SHP77 treated with DMSO at 0.1 percent for 48 hours (cell line): ENCODE measurements around the gene SCN2A.
"Not testable (repeated sequence)": the region's sequence is repeated elsewhere in the genome, so short reads cannot be mapped to it uniquely, and the experiment has no call there.

Source experiments
- DNase-seq: peaks from one replicate; lab custom pipeline; 2025; lab: John Stamatoyannopoulos, UW

Gene SCN2A

DNA sequence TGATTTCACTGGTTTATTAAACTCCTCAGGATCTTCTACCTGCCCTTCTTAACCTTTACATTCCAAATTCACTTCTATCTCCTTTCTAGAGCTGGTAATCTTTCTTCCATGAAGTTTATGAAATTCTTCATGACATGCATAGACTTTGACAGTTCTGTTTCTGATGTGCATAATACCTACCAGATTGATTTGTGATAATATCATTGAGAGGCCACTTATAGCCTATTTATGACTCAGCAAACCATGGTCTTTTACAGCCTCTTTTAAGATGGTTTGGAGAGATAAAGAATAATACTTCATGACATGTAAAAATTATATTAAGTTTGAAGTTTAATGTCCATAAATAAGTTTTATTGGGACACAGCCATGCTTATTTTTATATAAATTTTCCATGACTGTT lies 14.0 kb downstream of the SCN2A start:
- DNase-seq: no peak

DNA sequence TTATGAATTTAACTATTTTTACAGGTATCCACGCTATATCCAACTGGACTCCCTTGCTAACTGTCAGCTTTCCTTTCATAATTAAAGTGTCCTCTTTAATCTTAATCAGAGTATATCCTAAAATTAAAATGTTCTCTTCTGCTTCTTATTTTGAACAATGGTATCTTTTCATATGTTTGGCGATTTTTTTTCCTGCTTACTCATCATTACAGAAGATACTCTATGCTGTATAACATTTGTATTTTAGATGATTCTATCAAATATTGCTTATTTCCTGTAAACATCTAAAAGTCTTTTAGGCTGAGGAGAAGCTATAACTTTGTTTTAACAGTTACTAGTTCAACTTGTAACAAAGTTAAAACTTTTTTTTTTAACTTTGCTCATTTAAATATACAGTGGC lies 17.4 kb downstream of the SCN2A start:
- no peak for DNase-seq

DNA sequence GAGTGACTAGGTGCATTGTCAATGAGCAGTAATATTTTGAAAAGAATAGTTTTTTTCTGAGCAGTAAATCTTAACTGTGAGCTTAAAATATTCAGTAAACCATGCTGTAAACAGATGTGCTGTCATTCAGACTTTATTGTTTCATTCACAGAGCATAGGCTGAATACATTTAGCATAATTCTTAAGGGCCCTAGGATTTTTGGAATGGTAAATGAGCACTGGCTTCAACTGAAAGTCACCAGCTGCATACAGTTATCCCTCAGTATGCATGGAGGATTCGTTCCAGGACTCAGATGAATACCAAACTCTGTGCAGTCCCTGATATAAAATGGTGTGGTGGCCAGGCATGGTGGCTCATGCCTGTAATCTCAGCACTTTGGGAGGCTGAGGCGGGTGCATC lies 21.1 kb downstream of the SCN2A start:
- not testable (repeated sequence) for DNase-seq

DNA sequence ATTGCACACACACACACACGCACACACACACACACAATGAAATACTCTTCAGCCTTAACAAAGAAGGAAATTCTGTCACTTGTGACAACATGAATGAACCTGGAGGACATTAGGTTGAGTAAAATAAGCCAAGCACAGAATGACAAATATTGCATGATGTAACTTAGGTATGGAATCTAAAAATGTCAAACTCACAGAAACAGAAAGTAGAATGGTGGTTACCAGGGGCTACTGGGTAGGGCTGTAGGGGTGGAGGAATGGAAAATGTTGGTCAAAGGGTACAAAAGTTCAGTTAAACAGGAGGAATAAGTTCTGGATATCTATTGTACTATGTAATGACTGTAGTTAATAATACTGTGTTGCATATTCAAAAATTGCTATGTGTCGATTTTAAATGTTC lies 29.5 kb downstream of the SCN2A start:
- DNase-seq: no peak

DNA sequence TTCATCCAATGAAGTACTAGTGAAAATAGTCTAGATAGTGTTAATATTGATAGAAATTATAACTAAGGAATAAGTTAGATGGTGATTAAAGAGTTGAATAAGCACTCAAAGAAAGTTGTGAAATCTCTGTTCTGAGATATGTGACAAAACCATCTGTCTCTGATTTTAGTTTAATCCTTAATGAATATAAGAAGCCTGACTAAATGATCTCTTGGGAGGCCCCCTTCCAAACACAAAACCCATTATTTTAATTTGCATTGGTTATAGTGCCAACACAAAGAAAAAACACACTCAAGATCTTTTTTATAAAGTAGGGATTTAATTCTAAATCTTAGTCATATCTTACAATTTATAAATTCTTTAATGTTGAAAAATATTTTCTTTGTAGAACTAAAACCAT lies 34.0 kb downstream of the SCN2A start:
- DNase-seq: no peak

DNA sequence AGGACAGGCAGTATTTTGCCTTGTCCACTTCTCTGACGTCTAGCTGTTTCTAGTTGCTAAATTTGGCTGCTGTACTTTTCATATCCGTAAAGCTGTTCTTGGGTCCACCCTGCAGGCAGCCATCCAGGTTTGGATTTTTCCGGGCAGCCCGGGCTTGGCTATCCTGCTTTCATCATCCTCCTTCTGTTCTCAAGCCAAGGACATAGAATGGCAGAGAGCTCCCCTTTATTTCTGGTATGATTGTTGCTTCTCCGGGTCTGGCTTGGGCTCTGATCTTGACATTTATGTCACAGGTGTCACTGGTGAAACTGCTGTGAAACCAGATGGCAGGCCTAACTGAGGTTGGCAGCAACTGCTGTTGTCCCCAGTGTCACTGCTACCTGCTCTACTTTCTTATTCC lies 35.5 kb downstream of the SCN2A start:
- DNase-seq: no peak

DNA sequence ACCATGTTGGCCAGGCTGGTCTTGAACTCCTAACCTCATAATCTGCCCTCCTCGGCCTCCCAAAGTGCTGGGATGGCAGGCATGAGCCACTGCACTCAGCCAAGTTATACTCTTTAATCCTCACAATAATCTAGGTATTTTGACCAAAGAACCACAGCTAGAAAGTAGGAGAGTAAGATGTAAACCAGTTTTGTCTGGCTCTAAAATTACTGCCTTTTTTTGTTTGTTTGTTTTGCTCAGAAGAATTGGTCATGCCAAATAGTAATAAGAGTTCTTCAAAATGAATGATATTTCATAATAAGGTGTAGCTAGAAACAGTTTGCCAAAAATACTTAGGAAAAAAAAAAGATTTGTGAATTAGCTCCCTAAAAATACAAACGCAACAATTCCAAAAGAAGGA lies 36.7 kb downstream of the SCN2A start:
- DNase-seq: no peak

DNA sequence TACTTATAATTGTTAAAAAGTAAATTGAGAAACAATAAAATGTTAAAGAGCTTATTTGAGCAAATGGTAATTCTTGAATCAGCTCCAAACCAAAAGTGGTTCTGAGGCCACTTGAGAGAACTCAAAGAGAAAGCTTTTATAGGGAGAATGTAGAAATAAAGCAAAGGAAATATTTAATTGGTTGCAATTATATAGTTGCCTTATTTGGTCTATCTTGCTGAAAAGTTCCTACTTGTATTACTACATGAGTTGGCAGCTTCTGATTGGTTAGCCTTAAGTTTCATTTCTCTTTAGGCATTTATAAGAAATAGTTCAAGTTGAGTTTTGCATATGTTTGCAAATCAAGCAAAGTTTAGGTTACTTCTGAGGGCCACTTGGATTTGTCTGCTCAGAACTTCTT lies 38.1 kb downstream of the SCN2A start:
- DNase-seq: no peak

DNA sequence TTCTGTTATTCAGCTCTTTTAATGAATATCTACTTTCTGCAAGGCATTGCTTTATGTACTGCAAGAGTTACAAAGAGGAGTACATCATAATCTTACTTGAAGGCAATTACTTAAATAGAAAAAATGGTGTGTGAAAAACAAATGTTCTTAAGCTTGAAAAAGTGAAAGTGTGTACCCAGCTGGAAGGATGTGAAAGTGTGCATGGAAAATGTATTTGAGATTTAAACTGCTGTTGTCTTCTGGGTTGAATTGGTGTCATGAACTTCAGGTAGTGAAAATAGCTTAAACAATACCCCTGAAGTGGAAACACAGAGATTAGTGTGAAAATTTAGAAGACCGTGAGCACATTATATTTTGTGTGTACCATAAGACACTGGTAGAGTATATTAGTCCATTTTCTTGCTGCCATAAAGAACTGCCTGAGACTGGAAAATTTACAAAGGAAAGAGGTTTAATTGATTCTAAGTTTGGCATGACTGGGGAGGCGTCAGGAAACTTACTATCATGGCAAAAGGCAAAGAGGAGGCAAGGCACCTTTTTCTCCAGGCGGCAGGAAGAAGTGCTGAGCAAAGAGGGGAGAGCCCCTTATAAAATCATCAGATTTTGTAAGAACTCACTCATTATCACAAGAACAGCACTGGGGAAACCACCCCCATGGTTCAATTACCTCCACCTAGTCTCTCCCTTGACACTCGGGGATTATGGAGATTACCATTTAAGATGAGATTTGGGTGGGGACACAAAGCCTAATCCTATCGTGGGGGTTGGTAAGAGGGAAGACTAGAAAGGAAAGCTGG lies 38.8 kb downstream of the SCN2A start:
- no peak for DNase-seq

DNA sequence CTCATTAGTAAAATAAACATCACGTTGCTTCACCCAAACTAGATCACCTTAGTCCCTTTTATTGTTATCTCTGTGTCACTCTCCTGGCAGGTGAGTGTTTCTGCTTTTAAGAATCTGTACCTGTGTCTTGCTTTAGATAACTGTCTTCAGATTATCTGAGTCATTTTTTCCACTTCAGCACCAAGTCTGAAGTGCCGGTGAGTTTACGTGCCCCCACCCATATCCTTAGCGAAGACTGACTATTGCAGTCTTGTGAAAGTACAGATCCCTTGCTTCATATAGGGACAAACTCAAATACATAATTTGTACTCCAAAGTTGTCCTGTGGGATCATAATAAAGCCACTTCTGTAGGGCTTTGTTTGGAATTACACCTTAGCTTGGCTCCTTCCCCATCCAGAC lies 41.1 kb downstream of the SCN2A start:
- no peak for DNase-seq

DNA sequence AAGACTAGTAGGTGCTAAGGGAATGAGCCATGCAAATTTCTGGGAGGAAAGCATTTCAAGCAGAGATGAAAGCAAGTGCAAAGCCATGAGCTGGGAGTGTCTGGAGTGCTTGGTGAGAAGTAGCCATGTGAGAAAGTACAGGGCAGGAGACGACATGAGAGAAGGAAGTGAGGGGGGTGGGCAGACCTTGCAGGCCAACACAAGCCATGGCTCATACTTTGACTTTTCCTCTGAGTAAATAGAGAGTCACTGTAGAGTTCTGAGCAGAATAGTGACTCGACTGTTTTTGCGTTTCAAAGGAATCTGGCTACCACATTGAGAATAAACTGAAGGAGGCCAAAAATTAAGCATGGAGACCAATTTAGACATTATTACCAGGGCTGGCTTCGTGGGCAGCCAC lies 42.2 kb downstream of the SCN2A start:
- DNase-seq: no peak

DNA sequence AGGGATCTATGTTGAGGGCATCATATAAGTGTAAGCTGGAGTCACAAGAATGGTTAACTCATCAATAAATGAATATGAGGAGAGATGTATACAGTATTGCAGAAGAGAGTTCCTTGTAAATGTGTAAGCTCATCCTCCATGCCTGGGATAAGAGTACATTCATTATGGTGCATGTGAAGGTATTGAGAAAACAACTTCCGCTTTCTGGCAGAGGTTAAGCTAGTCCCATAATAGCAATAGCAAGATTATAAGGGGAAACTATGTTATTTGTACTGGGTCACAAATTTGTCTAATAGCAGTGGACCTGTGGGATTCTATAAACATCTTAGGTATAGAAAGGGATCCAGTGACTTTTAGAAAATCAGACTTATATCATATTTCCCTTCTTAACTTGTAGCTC lies 44.1 kb downstream of the SCN2A start:
- DNase-seq: no peak

DNA sequence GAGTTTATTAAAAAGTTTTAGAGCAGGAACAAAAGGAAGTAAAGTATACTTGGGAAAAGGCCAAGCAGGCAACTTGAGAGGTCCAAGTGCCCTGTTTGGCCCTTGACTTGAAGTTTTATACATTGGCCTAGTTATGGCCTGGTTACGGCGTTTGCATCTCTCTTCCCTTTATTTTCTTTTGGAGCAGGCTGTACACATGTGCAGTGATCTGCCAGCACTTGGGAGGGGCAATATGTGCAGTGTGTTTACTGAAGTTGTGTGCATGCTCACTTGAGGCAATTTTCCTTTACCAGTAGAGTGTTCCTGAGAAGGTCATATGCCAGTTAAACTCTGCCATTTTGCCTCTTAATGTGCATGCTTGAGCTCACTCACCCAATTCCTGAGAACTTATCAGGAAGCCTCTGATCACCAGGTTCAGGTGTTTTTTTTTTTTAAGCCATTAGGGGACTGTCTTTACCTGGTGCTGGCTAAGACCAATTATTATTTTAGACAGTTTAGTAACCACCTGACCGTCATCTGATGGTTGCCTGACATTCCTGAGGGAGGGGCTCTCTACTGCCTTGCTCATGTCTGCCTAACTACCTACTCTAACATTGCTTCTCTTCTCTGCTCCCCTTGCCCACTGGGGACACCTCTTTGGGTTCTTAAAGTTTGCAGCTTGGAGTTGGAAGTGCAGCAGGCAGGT lies 48.0 kb downstream of the SCN2A start:
- no peak for DNase-seq

DNA sequence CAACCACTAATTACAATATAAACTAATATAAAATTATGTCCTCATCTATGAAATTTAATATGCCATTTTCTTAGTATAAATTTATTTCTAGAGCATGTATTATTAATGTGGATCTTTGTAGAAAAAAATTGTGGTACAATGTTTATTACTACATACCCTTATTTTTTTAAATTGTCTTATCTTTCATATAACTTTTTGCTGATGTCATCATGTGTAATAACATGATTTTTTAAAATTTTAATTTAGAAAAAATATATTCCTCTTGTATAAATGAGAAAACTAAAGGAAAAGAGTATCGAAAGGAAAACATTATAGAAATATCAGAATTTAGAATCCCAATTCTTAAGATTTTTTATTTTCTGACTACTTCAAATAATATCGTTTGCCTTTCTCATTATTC lies 49.9 kb downstream of the SCN2A start:
- no peak for DNase-seq

DNA sequence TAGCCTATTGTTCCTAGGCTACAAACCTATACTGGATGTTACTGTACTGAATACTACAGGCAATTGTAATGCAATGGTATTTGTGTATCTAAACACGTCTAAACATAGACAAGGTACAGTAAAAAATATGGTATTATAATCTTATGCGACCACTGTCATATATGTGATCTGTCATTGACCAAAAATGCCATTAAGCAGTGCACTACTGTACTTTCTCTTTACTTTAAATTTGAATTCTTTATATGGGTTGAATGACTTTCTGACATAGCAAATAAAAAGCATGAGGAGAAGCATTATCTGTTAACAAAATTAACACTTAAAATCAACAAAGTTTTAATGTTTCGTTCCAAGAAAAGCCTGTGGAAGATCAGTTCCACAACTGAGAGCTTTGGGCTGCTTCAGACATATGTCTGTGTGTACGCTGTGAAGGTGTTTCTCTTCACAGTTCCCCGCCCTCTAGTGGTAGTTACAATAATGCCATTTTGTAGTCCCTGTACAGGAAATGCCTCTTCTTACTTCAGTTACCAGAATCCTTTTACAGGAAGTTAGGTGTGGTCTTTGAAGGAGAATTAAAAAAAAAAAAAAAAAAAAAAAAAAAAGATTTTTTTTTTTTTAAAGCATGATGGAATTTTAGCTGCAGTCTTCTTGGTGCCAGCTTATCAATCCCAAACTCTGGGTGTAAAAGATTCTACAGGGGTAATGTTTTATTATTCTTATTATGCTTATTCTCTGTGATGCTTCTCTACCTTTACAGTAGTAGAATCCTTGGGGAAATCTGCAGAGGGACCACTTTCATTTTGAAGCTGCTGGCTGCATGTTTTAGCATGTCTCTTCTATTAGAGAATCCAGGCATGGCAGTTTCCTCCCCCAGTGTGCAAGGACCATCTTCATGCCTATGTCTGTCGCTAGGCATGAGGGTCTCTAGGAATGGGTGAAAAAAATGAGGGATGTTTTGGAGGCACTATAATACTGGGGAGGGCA lies 54.5 kb downstream of the SCN2A start:
- DNase-seq: peak; percentile 58

DNA sequence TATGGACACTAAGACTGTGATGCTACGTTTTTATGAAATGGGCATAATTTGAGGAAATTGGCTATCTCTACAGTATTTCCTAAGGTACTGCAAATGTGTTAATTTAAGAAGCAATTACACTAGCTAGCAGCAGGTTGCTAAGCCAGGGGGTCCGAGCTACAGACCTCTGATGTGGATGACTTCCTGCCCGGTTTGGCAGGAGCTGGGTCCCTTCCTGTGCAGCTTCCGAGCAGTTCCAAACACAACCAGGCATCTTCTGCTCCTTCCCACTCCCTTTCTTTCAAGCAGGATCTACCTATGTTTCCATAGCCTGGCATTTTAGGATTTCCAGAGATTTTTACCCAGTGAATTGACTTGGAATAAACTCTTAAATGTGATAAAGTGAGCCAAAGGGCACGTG lies 55.7 kb downstream of the SCN2A start:
- no peak for DNase-seq

DNA sequence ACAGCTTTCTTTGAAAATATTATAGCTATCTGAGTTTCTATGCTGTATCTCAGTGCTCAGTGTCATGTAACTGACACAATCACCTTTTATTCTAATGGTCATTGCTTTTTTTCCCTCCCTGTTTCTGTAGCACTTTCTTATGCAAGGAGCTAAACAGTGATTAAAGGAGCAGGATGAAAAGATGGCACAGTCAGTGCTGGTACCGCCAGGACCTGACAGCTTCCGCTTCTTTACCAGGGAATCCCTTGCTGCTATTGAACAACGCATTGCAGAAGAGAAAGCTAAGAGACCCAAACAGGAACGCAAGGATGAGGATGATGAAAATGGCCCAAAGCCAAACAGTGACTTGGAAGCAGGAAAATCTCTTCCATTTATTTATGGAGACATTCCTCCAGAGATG lies 56.4 kb downstream of the SCN2A start:
- DNase-seq: no peak

DNA sequence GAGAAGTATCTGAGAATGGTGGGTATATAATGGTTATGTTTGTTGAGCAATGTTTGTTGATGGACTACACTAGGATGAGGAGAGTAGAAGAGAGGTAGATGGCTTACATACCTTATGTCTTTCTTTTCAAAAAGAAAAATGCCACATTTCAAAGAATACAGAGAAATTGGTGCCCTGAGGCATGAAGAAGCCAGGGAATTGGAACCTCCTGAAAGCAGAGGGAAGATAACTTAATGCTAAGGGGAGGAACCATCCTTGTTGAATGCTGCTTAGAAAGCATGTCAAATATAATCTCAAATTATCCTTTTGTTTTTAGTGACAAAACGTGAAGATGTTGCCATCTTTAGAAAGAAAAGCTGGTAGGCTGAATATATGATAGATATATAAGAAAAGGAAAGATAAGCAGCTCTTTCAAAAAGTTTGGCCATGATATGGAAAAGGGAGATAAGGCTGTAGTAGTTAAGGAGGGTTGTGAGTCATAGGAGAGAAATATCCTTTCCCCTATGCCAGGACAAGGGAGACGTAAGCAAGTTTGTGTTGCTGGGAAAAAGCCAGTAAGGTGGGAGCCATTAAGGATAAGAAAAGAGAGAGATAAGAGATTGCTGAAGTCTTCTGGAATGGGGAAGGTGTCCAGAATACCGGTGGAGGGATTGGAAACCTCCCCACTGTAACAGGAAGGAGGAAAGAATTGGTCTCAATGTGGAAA lies 66.3 kb downstream of the SCN2A start:
- no peak for DNase-seq

DNA sequence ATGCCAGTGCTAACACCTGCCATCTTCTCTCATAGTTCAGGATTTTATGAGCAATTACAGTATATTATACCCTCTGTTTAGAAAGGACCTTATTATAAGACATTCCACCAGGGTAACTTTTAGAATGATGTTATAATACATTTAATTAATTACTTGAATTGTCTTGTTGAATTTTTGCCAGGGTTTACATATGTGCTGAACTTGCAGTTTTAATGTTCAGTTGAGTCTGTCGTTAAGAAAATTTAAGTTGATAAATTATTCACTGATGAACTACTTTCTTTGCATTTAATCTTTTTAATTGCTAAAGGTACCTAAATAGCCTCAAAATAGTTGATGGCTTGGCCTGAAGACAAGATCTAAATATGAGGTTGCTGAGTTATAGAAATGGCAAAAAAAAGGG lies 68.1 kb downstream of the SCN2A start:
- DNase-seq: no peak

DNA sequence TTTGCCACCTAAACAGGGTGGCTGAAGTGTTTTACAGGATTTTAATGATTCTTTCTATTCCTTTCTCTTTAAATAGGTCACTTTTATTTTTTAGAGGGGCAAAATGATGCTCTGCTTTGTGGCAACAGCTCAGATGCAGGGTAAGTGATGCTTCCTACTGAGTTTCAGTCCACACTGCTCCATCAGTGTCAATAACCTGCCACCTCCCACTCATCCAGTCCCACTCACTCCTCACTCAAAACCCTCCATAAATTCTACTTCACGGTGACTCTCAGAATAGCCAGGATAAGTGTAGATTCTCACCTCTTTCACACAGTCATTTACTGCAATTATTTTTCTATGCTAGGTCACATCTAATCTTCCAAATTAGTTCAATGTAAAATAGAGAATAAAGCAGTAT lies 72.7 kb downstream of the SCN2A start:
- no peak for DNase-seq

DNA sequence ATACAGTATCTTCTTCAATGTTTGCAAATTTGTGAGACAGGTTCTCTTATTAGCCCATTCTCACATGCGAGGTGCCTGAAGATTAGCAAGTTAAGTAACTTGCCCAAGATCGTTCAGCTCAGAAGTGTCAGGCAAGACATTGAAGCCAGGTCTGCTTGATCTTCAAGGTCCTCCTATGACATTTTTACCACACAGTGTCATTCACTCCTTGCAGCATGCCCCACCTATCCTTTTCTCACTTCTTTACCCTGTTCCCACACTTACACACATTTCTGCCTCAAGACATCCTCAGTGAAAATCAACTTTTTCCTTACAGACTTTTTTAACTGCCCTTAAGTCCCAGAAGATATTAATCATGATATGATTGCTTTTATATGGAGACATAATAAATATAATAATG lies 73.8 kb downstream of the SCN2A start:
- DNase-seq: no peak

DNA sequence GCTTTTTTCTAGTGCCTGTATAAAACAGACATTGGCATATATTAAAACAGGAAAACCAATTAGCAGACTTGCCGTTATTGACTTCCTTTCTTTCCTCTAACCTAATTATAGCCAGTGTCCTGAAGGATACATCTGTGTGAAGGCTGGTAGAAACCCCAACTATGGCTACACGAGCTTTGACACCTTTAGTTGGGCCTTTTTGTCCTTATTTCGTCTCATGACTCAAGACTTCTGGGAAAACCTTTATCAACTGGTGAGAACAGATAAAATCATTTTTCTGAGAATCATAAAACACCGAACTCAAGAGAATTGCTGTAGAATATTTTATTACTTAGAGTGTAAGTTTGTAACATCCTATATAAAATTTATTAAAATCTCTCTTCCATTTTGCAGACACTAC lies 74.3 kb downstream of the SCN2A start:
- no peak for DNase-seq
